ENCODE data around the gene HHIPL1. TPM values are rescaled to one million over a fixed set of nuclear protein-coding genes. Genes with fewer than 3 reads are reported as not detected.
"Not testable (repeated sequence)": the region's sequence is repeated elsewhere in the genome, so short reads cannot be mapped to it uniquely, and the experiment has no call there.

HHIPL1 gene
- total RNA-seq, 1 donor from 2014 or later = 4.2 TPM

- peak; percentile 91 for ATAC-seq
- peak; percentile 86 for DNase-seq (ENCODE audit: low spot score)
Observed at GRCh38 chr14:99628887-99629618, 15.9 kb upstream of the HHIPL1 start.

GRCh38 chr14:99630202-99630601, 14.7 kb upstream of the HHIPL1 start:
- no peak for ATAC-seq
- intact Hi-C loops (cut with DNase I) = no loop called here
- no peak for DNase-seq (ENCODE audit: low spot score)

More at GRCh38 chr14:99628887-99629618, 15.9 kb upstream of the HHIPL1 start:
- intact Hi-C loops (cut with DNase I) = loop anchor here (5.0 kb wide), 1 partner anchor 107 kb away; no protein-coding TSS in a partner anchor

GRCh38 chr14:99632410-99633035, 12.4 kb upstream of the HHIPL1 start:
- ATAC-seq = no peak

GRCh38 chr14:99633141-99633540, 11.8 kb upstream of the HHIPL1 start:
- ATAC-seq = no peak
- intact Hi-C loops (cut with DNase I) = no loop called here

More at GRCh38 chr14:99632410-99633035, 12.4 kb upstream of the HHIPL1 start:
- intact Hi-C loops (cut with DNase I) = no loop called here
- DNase-seq (ENCODE audit: low spot score) = no peak

GRCh38 chr14:99633918-99634317, 11.0 kb upstream of the HHIPL1 start:
- intact Hi-C loops (cut with DNase I) = no loop called here
- ATAC-seq (no peak), DNase-seq (ENCODE audit: low spot score) (no peak)

More at GRCh38 chr14:99633141-99633540, 11.8 kb upstream of the HHIPL1 start:
- DNase-seq (ENCODE audit: low spot score) = no peak

GRCh38 chr14:99634443-99634842, 10.5 kb upstream of the HHIPL1 start:
- no peak for DNase-seq (ENCODE audit: low spot score)
- no peak for ATAC-seq
- intact Hi-C loops (cut with DNase I) = no loop called here

GRCh38 chr14:99635116-99635515, 9.8 kb upstream of the HHIPL1 start:
- ATAC-seq (no peak), DNase-seq (ENCODE audit: low spot score) (no peak)
- intact Hi-C loops (cut with DNase I) = no loop called here

GRCh38 chr14:99636487-99636886, 8.4 kb upstream of the HHIPL1 start:
- DNase-seq (ENCODE audit: low spot score) (no peak), ATAC-seq (no peak)
- intact Hi-C loops (cut with DNase I) = no loop called here

GRCh38 chr14:99637624-99638023, 7.3 kb upstream of the HHIPL1 start:
- intact Hi-C loops (cut with DNase I) = no loop called here
- no peak for ATAC-seq
- DNase-seq (ENCODE audit: low spot score) = no peak

- ATAC-seq; DNase-seq (ENCODE audit: low spot score); intact Hi-C loops (cut with DNase I): not testable (repeated sequence)
Observed at GRCh38 chr14:99642771-99643170, 2.2 kb upstream of the HHIPL1 start.

- intact Hi-C loops (cut with DNase I) = no loop called here
- ATAC-seq = no peak
- no peak for DNase-seq (ENCODE audit: low spot score)
Observed at GRCh38 chr14:99643343-99643742, 1.6 kb upstream of the HHIPL1 start.

- DNase-seq (ENCODE audit: low spot score) = no peak
- no peak for ATAC-seq
- intact Hi-C loops (cut with DNase I) = no loop called here
Observed at GRCh38 chr14:99644035-99644587, 818 bp upstream of the HHIPL1 start.

GRCh38 chr14:99645545-99646505, 896 bp downstream of the HHIPL1 start:
- no peak for DNase-seq (ENCODE audit: low spot score)
- intact Hi-C loops (cut with DNase I) = no loop called here
- ATAC-seq = no peak

GRCh38 chr14:99647411-99647810, 2.5 kb downstream of the HHIPL1 start:
- ATAC-seq (no peak), DNase-seq (ENCODE audit: low spot score) (no peak)
- intact Hi-C loops (cut with DNase I) = no loop called here

- ATAC-seq = no peak
- intact Hi-C loops (cut with DNase I) = no loop called here
- no peak for DNase-seq (ENCODE audit: low spot score)
Observed at GRCh38 chr14:99648027-99648784, 3.3 kb downstream of the HHIPL1 start.

- DNase-seq (ENCODE audit: low spot score) = no peak
- ATAC-seq = no peak
- intact Hi-C loops (cut with DNase I) = no loop called here
Observed at GRCh38 chr14:99649219-99649618, 4.3 kb downstream of the HHIPL1 start.

- no peak for DNase-seq (ENCODE audit: low spot score)
- intact Hi-C loops (cut with DNase I) = no loop called here
- no peak for ATAC-seq
Observed at GRCh38 chr14:99649643-99650042, 4.7 kb downstream of the HHIPL1 start.

GRCh38 chr14:99650189-99650588, 5.3 kb downstream of the HHIPL1 start:
- DNase-seq (ENCODE audit: low spot score) (no peak), ATAC-seq (no peak)
- intact Hi-C loops (cut with DNase I) = no loop called here

All from sciatic nerve (tissue), 2 donors.